A673 (cell line): ENCODE data around the gene PLP2.

Experiments
- CTCF ChIP-seq: fragments of 300-800, 200-600 bp; sonication (generic); conservative IDR thresholded peaks from 2 replicates; pipeline ENCODE4 v1.5.1; 2017; ENCODE audit warnings: low read depth, mild to moderate bottlenecking, antibody characterized with exemption, low read length, moderate library complexity, mixed read lengths
- EZH2 ChIP-seq: fragments of 200-600 bp; sonication (generic); IDR thresholded peaks from 2 replicates; pipeline ENCODE4 v1.6.1; 2017; ENCODE audit warnings: borderline replicate concordance, low read depth, mild to moderate bottlenecking, mixed read lengths, antibody characterized with exemption, low read length; ENCODE audit not compliant: poor library complexity, severe bottlenecking

DNA sequence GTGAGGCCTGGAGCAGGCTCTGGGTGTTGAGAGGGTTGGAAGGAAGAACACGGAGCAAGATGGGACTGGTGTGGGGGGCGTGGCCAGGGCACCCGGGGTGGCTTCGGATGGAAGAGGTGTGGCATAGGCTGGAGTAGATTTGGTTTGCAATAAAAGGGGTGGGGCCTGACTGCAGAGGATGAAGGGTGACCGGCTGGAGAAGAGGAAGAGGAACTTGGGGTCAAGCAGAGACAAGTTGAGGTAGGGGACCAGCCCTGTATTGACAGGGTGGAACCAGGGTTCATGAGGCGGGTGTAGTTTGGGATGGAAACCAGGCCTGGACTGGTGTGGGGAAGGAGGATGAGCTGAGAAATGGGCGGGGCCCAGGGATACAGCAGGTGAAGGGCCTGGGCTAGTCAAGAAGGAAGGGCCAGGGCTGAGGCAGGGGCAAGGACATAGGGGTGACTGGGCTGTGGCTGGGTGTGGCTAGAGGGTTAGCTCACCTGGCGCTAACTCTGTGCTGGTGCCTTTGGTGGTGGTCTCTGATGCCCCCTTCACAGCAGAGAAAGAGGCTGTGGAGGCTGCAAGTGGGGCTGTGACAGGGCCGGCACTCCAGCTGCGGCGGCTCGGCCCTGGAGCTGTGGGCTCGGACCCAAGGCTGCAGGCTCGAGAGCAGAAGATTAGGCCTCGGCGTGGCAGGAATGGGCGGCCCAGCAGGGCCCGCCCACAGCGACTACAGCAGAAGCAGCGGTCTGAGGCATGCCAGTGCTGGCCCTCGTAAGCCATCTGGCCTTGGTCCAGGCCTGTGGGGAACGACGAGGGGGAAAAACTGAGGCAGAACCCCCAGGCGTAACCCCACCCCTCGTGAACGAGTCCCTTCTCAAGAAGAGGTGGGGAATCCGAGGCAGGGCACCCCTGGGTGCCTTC lies 5.0 kb downstream of the PLP2 start:
- no peak for TF ChIP-seq CTCF
- no peak for TF ChIP-seq EZH2
